ENCODE data around the gene FOSB. TPM values are rescaled to one million over a fixed set of nuclear protein-coding genes. Genes with fewer than 3 reads are reported as not detected.
A peak's percentile ranks its signal among the peaks of the same experiment; 100 is the strongest.

FOSB gene
- total and polyA plus RNA-seq, 5 donors from 2014 or later = 5.2 to 731 (median 11.3) TPM

DNA sequence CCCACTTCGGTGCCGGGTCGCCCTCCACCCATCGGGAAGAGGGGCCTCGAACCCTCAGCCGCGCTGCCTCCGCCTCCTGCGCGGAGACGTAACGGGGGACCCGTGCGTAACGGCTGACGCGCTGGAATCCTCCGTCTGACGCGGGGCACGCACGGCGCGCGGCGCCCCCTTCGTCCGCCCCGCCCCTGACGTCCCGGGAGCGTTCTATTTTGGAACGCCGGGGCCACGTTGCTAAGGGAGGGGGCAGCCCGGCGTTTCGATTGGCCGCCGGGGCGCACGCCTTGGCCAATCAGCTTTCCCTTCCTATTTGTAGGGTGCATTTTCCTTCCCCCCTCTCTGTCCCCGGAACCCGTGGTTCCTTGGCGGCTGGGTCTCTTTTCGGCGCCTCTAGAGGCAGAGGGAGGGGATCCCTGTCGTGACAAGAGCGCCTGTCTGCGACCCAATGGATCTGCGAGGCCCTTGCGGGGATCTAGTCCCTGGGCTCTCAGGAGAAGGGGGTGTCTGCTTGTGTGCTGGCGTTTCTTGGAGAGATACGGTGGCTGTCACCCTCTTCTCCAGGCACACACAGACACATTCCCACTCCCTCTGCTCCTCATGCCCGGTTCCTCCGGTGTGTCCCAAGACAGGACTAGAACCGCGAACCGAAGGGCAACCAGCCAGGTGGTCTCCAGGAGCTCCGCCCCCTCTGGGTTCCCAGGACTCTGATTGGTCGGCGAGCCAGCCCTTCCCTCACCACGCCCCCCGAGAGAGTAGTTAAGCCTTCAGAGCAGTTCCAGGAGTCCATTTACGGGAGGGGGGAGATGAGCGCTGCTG, 1.5 kb downstream of the FOSB start:
- ATAC-seq (ENCODE audit: low read depth in 2 of 2) = peak; percentile 82 to 83
- Mint-ChIP-seq H3K36me3 (no peaks in the 10 kb centered on the region), H3K9me3 (peaks cover 0 to 6% (median 0%) of the 10 kb centered on the region in 7 donors)

DNA sequence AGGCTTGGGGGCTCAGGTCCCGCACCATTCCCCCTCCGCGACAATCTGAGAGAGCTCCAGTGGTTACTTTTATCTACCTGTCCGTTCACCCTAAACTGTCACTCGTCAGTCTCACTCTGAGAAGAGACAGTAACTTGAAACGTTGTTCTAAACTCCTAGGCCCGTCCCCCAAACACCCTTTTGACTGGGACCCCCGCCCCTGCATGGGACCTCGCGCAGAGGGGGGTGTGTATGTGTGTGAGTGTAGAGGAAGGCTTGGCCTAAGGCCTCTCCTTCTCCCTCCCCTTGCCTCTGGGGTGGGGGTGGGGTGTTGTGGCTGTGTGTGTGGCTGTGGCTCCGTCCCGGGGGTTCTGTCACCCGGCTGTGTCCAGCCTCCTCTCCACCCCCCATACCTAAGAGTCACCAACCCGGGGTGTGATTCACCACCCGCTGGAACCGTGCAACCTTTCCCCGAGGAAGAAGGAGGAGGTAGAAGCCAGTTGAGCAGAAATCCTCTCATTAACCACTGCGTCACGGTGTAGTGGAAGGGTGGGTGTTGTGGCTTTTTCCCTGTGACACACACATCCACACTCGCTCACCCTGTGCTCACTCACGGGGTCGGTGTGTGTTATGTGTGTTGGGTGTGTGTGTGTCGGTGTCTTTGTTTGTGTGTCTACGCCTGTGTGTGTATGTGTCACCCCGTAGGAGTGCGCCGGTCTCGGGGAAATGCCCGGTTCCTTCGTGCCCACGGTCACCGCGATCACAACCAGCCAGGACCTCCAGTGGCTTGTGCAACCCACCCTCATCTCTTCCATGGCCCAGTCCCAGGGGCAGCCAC, 2.4 kb downstream of the FOSB start:
- Mint-ChIP-seq H3K9me3 (peaks cover 0 to 6% (median 0%) of the 10 kb centered on the region in 7 donors), H3K36me3 (no peaks in the 10 kb centered on the region), H3K4me1 (peaks cover 2 to 35% (median 18%) of the 10 kb centered on the region in 4 donors), H3K4me3 (peak overlapping the region; percentile 90 to 99 (median 94)), H3K27me3 (peaks cover 25% of the 10 kb centered on the region), H3K27ac (peak overlapping the region in 2 of 3 donors; percentile 99)
- Histone ChIP-seq H3K36me3 (ENCODE audit: control insufficient read depth, insufficient read depth, low read length) (peaks cover 17% of the 10 kb centered on the region), H3K4me3 (ENCODE audit: low read depth, low read length) (peak overlapping the region; percentile 91), H3K27me3 (ENCODE audit: control insufficient read depth, insufficient read depth, low read length) (no peaks in the 10 kb centered on the region), H3K4me1 (ENCODE audit: control insufficient read depth, insufficient read depth, low read length, poor library complexity, severe bottlenecking) (peaks cover 34% of the 10 kb centered on the region), H3K9me3 (ENCODE audit: control insufficient read depth in 2 of 2, low read length in 2 of 2) (no peaks in the 10 kb centered on the region), H3K27ac (ENCODE audit: insufficient read depth, low read length, poor library complexity, severe bottlenecking) (peak overlapping the region; percentile 98)
- peak in 2 of 3 donors; percentile 40 to 48 for DNase-seq
- no peak for ATAC-seq (ENCODE audit: low read depth in 2 of 2)

More for the DNA sequence above, 1.5 kb downstream of the FOSB start:
- no peaks in the 10 kb centered on the region for H3K27me3 ChIP-seq (ENCODE audit: control insufficient read depth, insufficient read depth, low read length)
- peak overlapping the region; percentile 89 to 99 (median 99) for H3K27ac Mint-ChIP-seq
- H3K4me3 Mint-ChIP-seq = peak overlapping the region; percentile 90 to 99 (median 94)
- H3K27ac ChIP-seq (ENCODE audit: insufficient read depth, low read length, poor library complexity, severe bottlenecking) = peak overlapping the region; percentile 98
- H3K36me3 ChIP-seq (ENCODE audit: control insufficient read depth, insufficient read depth, low read length) = peaks cover 17% of the 10 kb centered on the region
- DNase-seq = peak; percentile 75 to 98 (median 96)
- H3K4me3 ChIP-seq (ENCODE audit: low read depth, low read length) = peak overlapping the region; percentile 93
- H3K27me3 Mint-ChIP-seq = peaks cover 25% of the 10 kb centered on the region
- H3K4me1 Mint-ChIP-seq = peaks cover 0 to 29% (median 14%) of the 10 kb centered on the region in 4 donors
- no peaks in the 10 kb centered on the region for H3K9me3 ChIP-seq (ENCODE audit: control insufficient read depth in 2 of 2, low read length in 2 of 2)
- H3K4me1 ChIP-seq (ENCODE audit: control insufficient read depth, insufficient read depth, low read length, poor library complexity, severe bottlenecking) = peaks cover 32% of the 10 kb centered on the region

DNA sequence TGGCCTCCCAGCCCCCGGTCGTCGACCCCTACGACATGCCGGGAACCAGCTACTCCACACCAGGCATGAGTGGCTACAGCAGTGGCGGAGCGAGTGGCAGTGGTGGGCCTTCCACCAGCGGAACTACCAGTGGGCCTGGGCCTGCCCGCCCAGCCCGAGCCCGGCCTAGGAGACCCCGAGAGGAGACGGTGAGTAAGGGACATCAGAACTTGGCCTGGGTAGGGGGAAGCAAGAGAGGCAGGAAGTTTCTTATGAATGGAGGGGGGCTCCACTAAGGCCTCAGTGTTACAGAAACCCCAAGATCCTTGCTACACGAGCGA, 2.9 kb downstream of the FOSB start:
- Histone ChIP-seq H3K36me3 (ENCODE audit: control insufficient read depth, insufficient read depth, low read length) (peaks cover 17% of the 10 kb centered on the region), H3K27ac (ENCODE audit: insufficient read depth, low read length, poor library complexity, severe bottlenecking) (no peak overlapping the region), H3K9me3 (ENCODE audit: control insufficient read depth in 2 of 2, low read length in 2 of 2) (no peaks in the 10 kb centered on the region), H3K4me3 (ENCODE audit: low read depth, low read length) (peak overlapping the region; percentile 31), H3K4me1 (ENCODE audit: control insufficient read depth, insufficient read depth, low read length, poor library complexity, severe bottlenecking) (peaks cover 34% of the 10 kb centered on the region), H3K27me3 (ENCODE audit: control insufficient read depth, insufficient read depth, low read length) (no peaks in the 10 kb centered on the region)
- Mint-ChIP-seq H3K27me3 (peaks cover 20% of the 10 kb centered on the region), H3K27ac (peak overlapping the region in 2 of 3 donors; percentile 99), H3K4me3 (peak overlapping the region; percentile 7 to 95 (median 92)), H3K4me1 (peaks cover 2 to 37% (median 20%) of the 10 kb centered on the region in 4 donors), H3K9me3 (peaks cover 0 to 6% (median 0%) of the 10 kb centered on the region in 7 donors), H3K36me3 (no peaks in the 10 kb centered on the region)
- ATAC-seq (ENCODE audit: low read depth in 2 of 2) (no peak), DNase-seq (peak in 1 of 3 donors; percentile 21)

DNA sequence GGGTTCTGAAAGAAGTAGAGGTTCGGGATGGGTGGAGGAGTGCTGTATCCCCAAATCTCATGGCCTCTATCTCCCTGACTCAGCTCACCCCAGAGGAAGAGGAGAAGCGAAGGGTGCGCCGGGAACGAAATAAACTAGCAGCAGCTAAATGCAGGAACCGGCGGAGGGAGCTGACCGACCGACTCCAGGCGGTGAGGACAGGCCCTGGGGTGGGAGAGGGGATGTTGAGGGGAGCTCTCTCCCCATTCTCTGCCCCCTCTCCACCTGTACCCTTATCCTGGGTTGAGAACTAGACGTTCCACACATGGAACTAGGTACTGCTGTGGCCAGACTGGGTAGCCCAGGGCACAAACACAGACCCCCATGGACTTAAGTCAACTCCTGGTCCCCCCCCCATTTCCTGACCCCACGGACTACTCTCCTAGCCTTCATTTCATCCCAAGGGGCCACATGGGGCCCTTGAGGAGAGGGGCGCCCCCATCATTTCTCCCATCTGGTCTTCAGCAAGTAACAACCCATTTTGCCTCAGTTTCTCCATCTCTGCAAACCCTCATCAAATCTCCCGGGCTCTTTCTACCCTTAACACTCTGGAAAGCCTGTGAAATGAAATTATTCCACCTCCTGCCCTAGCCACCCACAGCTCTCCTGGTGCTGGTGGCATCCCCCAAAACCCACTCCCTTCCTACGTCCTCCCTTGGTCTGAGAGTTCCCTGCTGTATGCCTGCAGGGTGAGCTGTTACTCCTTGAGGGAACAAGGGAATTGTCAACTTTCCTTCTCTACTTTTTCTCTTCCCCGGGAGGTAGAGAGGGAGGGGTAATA, 3.5 kb downstream of the FOSB start:
- Mint-ChIP-seq H3K27me3 (peaks cover 17% of the 10 kb centered on the region), H3K4me1 (peaks cover 2 to 37% (median 20%) of the 10 kb centered on the region in 4 donors), H3K27ac (peak overlapping the region in 1 of 3 donors; percentile 87), H3K9me3 (peaks cover 0 to 6% (median 0%) of the 10 kb centered on the region in 7 donors), H3K4me3 (peak overlapping the region; percentile 7 to 95 (median 71)), H3K36me3 (no peaks in the 10 kb centered on the region)
- DNase-seq (no peak), ATAC-seq (ENCODE audit: low read depth in 2 of 2) (no peak)
- H3K4me1 ChIP-seq (ENCODE audit: control insufficient read depth, insufficient read depth, low read length, poor library complexity, severe bottlenecking) = peaks cover 34% of the 10 kb centered on the region
- H3K27me3 ChIP-seq (ENCODE audit: control insufficient read depth, insufficient read depth, low read length) = no peaks in the 10 kb centered on the region
- peaks cover 17% of the 10 kb centered on the region for H3K36me3 ChIP-seq (ENCODE audit: control insufficient read depth, insufficient read depth, low read length)
- H3K4me3 ChIP-seq (ENCODE audit: low read depth, low read length) = peak overlapping the region; percentile 31
- H3K9me3 ChIP-seq (ENCODE audit: control insufficient read depth in 2 of 2, low read length in 2 of 2) = no peaks in the 10 kb centered on the region
- no peak overlapping the region for H3K27ac ChIP-seq (ENCODE audit: insufficient read depth, low read length, poor library complexity, severe bottlenecking)

DNA sequence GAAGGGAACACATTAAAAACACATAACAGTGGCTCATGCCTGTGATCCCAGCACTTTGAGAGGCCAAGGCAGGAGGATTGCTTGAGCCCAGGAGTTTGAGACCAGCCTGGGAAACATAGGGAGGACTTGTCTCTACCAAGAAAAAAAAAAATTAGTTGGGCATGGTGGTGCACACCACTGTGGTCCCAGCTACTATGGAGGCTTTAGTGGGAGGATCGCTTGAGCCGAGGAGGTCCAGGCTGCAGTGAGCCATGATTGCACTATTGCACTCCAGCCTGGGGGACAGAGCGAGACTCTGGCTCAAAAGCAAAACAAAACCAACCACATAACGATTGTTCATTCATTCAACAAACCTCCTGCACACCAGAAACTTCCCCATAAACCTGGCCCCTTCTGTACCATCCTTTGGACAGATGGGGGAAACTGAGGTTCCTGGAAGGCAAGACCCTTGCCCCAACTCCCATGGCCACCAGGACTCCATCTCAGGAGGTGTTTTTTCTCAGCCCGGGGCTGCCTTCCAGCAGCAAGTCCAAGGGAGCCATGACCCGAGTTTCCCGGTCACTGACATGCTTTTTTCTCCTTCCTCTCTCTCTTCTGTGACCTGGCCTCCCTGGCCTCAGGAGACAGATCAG, 4.3 kb downstream of the FOSB start:
- no peak overlapping the region for H3K27ac ChIP-seq (ENCODE audit: insufficient read depth, low read length, poor library complexity, severe bottlenecking)
- Mint-ChIP-seq H3K27ac (peak overlapping the region in 1 of 3 donors; percentile 87), H3K27me3 (peaks cover 13% of the 10 kb centered on the region), H3K9me3 (peaks cover 0 to 7% (median 0%) of the 10 kb centered on the region in 7 donors), H3K4me1 (peaks cover 3 to 40% (median 22%) of the 10 kb centered on the region in 4 donors), H3K4me3 (peak overlapping the region; percentile 7 to 95 (median 71)), H3K36me3 (no peaks in the 10 kb centered on the region)
- H3K4me1 ChIP-seq (ENCODE audit: control insufficient read depth, insufficient read depth, low read length, poor library complexity, severe bottlenecking) = peaks cover 30% of the 10 kb centered on the region
- H3K36me3 ChIP-seq (ENCODE audit: control insufficient read depth, insufficient read depth, low read length) = peaks cover 17% of the 10 kb centered on the region
- no peaks in the 10 kb centered on the region for H3K27me3 ChIP-seq (ENCODE audit: control insufficient read depth, insufficient read depth, low read length)
- DNase-seq (peak in 1 of 3 donors; percentile 20), ATAC-seq (ENCODE audit: low read depth in 2 of 2) (no peak)
- H3K4me3 ChIP-seq (ENCODE audit: low read depth, low read length) = peak overlapping the region; percentile 11
- no peaks in the 10 kb centered on the region for H3K9me3 ChIP-seq (ENCODE audit: control insufficient read depth in 2 of 2, low read length in 2 of 2)

DNA sequence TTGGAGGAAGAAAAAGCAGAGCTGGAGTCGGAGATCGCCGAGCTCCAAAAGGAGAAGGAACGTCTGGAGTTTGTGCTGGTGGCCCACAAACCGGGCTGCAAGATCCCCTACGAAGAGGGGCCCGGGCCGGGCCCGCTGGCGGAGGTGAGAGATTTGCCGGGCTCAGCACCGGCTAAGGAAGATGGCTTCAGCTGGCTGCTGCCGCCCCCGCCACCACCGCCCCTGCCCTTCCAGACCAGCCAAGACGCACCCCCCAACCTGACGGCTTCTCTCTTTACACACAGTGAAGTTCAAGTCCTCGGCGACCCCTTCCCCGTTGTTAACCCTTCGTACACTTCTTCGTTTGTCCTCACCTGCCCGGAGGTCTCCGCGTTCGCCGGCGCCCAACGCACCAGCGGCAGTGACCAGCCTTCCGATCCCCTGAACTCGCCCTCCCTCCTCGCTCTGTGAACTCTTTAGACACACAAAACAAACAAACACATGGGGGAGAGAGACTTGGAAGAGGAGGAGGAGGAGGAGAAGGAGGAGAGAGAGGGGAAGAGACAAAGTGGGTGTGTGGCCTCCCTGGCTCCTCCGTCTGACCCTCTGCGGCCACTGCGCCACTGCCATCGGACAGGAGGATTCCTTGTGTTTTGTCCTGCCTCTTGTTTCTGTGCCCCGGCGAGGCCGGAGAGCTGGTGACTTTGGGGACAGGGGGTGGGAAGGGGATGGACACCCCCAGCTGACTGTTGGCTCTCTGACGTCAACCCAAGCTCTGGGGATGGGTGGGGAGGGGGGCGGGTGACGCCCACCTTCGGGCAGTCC, 5.0 kb downstream of the FOSB start:
- Histone ChIP-seq H3K9me3 (ENCODE audit: control insufficient read depth in 2 of 2, low read length in 2 of 2) (no peaks in the 10 kb centered on the region), H3K4me1 (ENCODE audit: control insufficient read depth, insufficient read depth, low read length, poor library complexity, severe bottlenecking) (peaks cover 26% of the 10 kb centered on the region), H3K27ac (ENCODE audit: insufficient read depth, low read length, poor library complexity, severe bottlenecking) (no peak overlapping the region), H3K4me3 (ENCODE audit: low read depth, low read length) (no peak overlapping the region), H3K36me3 (ENCODE audit: control insufficient read depth, insufficient read depth, low read length) (peaks cover 17% of the 10 kb centered on the region), H3K27me3 (ENCODE audit: control insufficient read depth, insufficient read depth, low read length) (no peaks in the 10 kb centered on the region)
- Mint-ChIP-seq H3K4me3 (peak overlapping the region in 3 of 4 donors; percentile 51 to 90 (median 59)), H3K9me3 (peaks cover 0 to 8% (median 0%) of the 10 kb centered on the region in 7 donors), H3K27ac (peak overlapping the region in 1 of 3 donors; percentile 70), H3K36me3 (no peaks in the 10 kb centered on the region), H3K27me3 (peaks cover 7% of the 10 kb centered on the region), H3K4me1 (peaks cover 4 to 41% (median 22%) of the 10 kb centered on the region in 4 donors)
- DNase-seq (peak in 2 of 3 donors; percentile 24 to 56), ATAC-seq (ENCODE audit: low read depth in 2 of 2) (no peak)

All from CD4-positive, CD25-positive, alpha-beta regulatory T cell (primary cell).